ENCODE measurements around the gene CACNG8. TPM values are rescaled to one million over a fixed set of nuclear protein-coding genes. Genes with fewer than 3 reads are reported as not detected.

Gene CACNG8
- polyA plus RNA-seq, 1 of the 3 experiments (the other 2 are of a cell fraction): 1.3 TPM

DNA sequence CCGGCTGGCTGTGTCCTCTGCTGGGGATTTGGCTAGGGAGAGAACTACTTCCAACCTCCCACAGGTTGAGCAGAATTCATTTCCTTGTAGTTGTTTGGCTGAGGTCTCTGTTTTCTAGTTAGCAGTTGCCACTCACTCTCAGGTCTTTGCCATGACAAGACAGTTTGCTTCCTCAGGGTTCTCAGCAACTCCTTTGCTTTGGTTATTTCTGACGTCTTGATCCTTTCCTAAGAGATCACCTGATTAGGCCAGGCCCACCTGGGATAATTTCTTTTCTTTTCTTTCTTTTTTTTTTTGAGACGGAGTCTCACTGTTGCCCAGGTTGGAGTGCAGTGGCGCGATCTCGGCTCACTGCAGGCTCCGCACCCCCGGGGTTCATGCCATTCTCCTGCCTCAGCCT is 9.4 kb upstream of the CACNG8 start:
- Histone ChIP-seq H3K27me3 (ENCODE audit: insufficient read depth) (no peaks in the 10 kb centered on the region), H3K9me2 (no peaks in the 10 kb centered on the region), H2AFZ (ENCODE audit: low read depth) (no peak overlapping the region), H3K9ac (no peak overlapping the region), H3K9me3 (no peaks in the 10 kb centered on the region), H3K27ac (ENCODE audit: low read depth in 2 of 2, low read length in 1 of 2) (no peak overlapping the region), H3K4me2 (no peak overlapping the region), H3K4me1 (ENCODE audit: control insufficient read depth in 1 of 2, insufficient read depth in 2 of 2, low read depth in 1 of 2, low read length in 1 of 2) (peaks cover 3 to 7% of the 10 kb centered on the region in 2 experiments; a peak in 1 of 4 replicates), H3K79me2 (ENCODE audit: insufficient read depth) (no peaks in the 10 kb centered on the region), H3F3A (replicated peaks; ENCODE audit: insufficient read depth) (peaks cover 12% of the 10 kb centered on the region), H4K20me1 (ENCODE audit: insufficient read depth) (no peaks in the 10 kb centered on the region), H3K4me3 (ENCODE audit: low read depth in 2 of 2, low read length in 1 of 2) (no peak overlapping the region), H3K36me3 (replicated peaks in 1 of 2; ENCODE audit: control insufficient read depth in 1 of 2, insufficient read depth in 2 of 2, low read length in 1 of 2) (no peaks in the 10 kb centered on the region)
- 59% methylated on average over 8 of the region's 8 CpGs for WGBS (ENCODE audit: low lambda C conversion rate)
- TF ChIP-seq JUND (IDR thresholded peaks at IDR 0.05): no peak
- TF ChIP-seq CTCF (IDR thresholded peaks at IDR 0.05): no peak
- TF ChIP-seq, protein P1, sequence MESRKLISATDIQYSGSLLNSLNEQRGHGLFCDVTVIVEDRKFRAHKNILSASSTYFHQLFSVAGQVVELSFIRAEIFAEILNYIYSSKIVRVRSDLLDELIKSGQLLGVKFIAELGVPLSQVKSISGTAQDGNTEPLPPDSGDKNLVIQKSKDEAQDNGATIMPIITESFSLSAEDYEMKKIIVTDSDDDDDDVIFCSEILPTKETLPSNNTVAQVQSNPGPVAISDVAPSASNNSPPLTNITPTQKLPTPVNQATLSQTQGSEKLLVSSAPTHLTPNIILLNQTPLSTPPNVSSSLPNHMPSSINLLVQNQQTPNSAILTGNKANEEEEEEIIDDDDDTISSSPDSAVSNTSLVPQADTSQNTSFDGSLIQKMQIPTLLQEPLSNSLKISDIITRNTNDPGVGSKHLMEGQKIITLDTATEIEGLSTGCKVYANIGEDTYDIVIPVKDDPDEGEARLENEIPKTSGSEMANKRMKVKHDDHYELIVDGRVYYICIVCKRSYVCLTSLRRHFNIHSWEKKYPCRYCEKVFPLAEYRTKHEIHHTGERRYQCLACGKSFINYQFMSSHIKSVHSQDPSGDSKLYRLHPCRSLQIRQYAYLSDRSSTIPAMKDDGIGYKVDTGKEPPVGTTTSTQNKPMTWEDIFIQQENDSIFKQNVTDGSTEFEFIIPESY (IDR thresholded peaks at IDR 0.05; ENCODE audit: borderline replicate concordance, low read depth): no peak
- no peak for TF ChIP-seq RAD21 (IDR thresholded peaks at IDR 0.05; ENCODE audit: low read length)
- no peak for TF ChIP-seq NRF1 (IDR thresholded peaks at IDR 0.05; ENCODE audit: low read depth, low read length)
- TF ChIP-seq RFX5 (IDR thresholded peaks at IDR 0.05; ENCODE audit: low read length): no peak
- TF ChIP-seq, protein P2, sequence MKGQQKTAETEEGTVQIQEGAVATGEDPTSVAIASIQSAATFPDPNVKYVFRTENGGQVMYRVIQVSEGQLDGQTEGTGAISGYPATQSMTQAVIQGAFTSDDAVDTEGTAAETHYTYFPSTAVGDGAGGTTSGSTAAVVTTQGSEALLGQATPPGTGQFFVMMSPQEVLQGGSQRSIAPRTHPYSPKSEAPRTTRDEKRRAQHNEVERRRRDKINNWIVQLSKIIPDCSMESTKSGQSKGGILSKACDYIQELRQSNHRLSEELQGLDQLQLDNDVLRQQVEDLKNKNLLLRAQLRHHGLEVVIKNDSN (IDR thresholded peaks at IDR 0.05; ENCODE audit: borderline replicate concordance, low read depth): no peak
- ChIA-PET CTCF (interaction anchor here (1.0 kb wide), 1 partner anchor 160 kb away, joined by 3 read pairs; no protein-coding TSS in a partner anchor), POLR2A (no interaction called here)
- DNase-seq: no peak

- no peak overlapping the region for H2AFZ ChIP-seq (ENCODE audit: low read depth)
- ChIA-PET CTCF (interaction anchor here (0.7 to 1.3 kb wide), 3 partner anchors 10 to 216 kb away, joined by 3 to 4 read pairs (median 3); no protein-coding TSS in a partner anchor), POLR2A (no interaction called here)
- H3K4me2 ChIP-seq: peak overlapping the region; percentile 41; the same call in 1 of the 2 replicates
- peak overlapping the region in 1 of 2 experiments; percentile 50; a peak in 2 of 4 replicates for H3K27ac ChIP-seq (ENCODE audit: low read depth in 2 of 2, low read length in 1 of 2)
- H3K36me3 ChIP-seq (replicated peaks in 1 of 2; ENCODE audit: control insufficient read depth in 1 of 2, insufficient read depth in 2 of 2, low read length in 1 of 2): no peaks in the 10 kb centered on the region
- H3F3A ChIP-seq (replicated peaks; ENCODE audit: insufficient read depth): peaks cover 8% of the 10 kb centered on the region
- no peaks in the 10 kb centered on the region for H3K27me3 ChIP-seq (ENCODE audit: insufficient read depth)
- no peak for TF ChIP-seq YY1 (IDR thresholded peaks at IDR 0.05; ENCODE audit: low read depth)
- TF ChIP-seq SIN3A (IDR thresholded peaks at IDR 0.05; ENCODE audit: borderline replicate concordance, low read depth, low read length): no peak
- TF ChIP-seq TCF12 (IDR thresholded peaks at IDR 0.05): no peak
- TF ChIP-seq FOXJ3 (CRISPR knock-in tag; IDR thresholded peaks at IDR 0.05): no peak
- TF ChIP-seq, protein P3, sequence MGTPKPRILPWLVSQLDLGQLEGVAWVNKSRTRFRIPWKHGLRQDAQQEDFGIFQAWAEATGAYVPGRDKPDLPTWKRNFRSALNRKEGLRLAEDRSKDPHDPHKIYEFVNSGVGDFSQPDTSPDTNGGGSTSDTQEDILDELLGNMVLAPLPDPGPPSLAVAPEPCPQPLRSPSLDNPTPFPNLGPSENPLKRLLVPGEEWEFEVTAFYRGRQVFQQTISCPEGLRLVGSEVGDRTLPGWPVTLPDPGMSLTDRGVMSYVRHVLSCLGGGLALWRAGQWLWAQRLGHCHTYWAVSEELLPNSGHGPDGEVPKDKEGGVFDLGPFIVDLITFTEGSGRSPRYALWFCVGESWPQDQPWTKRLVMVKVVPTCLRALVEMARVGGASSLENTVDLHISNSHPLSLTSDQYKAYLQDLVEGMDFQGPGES (IDR thresholded peaks at IDR 0.05; ENCODE audit: low read depth, low read length): no peak
- TF ChIP-seq, protein P1 (IDR thresholded peaks at IDR 0.05; ENCODE audit: borderline replicate concordance, low read depth): no peak
- TF ChIP-seq JUND (IDR thresholded peaks at IDR 0.05): no peak
- TF ChIP-seq TAF1 (IDR thresholded peaks at IDR 0.05; ENCODE audit: borderline replicate concordance, low read depth, low read length): no peak
- TF ChIP-seq GABPA (IDR thresholded peaks at IDR 0.05; ENCODE audit: low read depth): no peak
- H3K9ac ChIP-seq: no peak overlapping the region
- WGBS (ENCODE audit: low lambda C conversion rate): 81% methylated on average over 15 of the region's 15 CpGs
- peaks cover 19 to 23% of the 10 kb centered on the region in 2 experiments; a peak in 2 of 4 replicates for H3K4me1 ChIP-seq (ENCODE audit: control insufficient read depth in 1 of 2, insufficient read depth in 2 of 2, low read depth in 1 of 2, low read length in 1 of 2)
- H3K9me2 ChIP-seq: no peaks in the 10 kb centered on the region
- no peaks in the 10 kb centered on the region for H4K20me1 ChIP-seq (ENCODE audit: insufficient read depth)
- no peak for DNase-seq
- peak overlapping the region in 1 of 2 experiments; percentile 28; a peak in 1 of 4 replicates for H3K4me3 ChIP-seq (ENCODE audit: low read depth in 2 of 2, low read length in 1 of 2)
- H3K9me3 ChIP-seq: no peaks in the 10 kb centered on the region
- peaks cover 13% of the 10 kb centered on the region for H3K79me2 ChIP-seq (ENCODE audit: insufficient read depth)
Observed at GRCh38 chr19:53957448-53958167, 5.1 kb upstream of the CACNG8 start.

Data from SK-N-SH (cell line).